Stimulated activated CD8-positive, alpha-beta memory T cell treated with anti-CD3 and anti-CD28 coated beads, Interleukin-4, amount 100 ng/mL, for 48 hours (primary cell): ENCODE results near the gene CFDP1.

Experiments used
- DNase-seq: peaks from one replicate; pipeline ENCODE4 v3.0.0-alpha.2; 2020

Gene CFDP1

GRCh38 chr16:75248536-75249380, 184.5 kb downstream of the CFDP1 start:
- no peak for DNase-seq

GRCh38 chr16:75248142-75248535, 185.2 kb downstream of the CFDP1 start:
- no peak for DNase-seq

- no peak for DNase-seq
Measured at GRCh38 chr16:75247249-75247648, 186.1 kb downstream of the CFDP1 start.

DNA sequence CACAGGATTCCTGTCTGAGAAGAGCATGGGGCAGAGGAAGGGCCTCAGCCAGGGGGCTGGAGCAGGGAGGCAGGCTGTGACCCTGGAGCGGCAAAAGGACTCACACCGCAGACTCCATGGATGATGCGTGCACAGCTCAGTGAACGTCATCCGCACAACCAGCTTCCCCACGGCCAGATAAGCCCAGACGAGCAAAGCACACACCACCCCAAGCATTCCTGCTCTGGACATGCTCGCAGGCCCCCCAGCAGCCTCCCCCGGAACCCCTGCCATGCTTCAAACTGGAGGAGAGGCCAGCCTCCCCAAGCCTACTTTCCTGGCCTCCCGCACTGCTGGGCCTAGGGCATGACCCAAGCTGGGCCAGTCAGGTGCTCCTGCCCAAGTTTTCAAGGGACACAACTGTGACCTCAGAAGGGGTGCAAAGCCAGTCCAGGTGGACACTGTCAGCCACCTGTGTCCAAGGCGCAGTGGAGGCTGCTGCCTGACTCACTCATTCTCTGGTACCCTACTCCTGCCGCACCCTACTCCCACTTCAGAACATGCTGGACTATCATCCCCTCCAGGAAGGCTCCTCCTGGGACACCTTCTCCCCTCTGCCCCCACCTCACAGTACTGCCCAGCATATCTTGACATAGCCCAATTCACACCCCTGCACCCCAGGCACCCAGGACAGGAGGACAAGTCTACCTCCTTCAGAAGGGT, 186.6 kb downstream of the CFDP1 start:
- no peak for DNase-seq

DNA sequence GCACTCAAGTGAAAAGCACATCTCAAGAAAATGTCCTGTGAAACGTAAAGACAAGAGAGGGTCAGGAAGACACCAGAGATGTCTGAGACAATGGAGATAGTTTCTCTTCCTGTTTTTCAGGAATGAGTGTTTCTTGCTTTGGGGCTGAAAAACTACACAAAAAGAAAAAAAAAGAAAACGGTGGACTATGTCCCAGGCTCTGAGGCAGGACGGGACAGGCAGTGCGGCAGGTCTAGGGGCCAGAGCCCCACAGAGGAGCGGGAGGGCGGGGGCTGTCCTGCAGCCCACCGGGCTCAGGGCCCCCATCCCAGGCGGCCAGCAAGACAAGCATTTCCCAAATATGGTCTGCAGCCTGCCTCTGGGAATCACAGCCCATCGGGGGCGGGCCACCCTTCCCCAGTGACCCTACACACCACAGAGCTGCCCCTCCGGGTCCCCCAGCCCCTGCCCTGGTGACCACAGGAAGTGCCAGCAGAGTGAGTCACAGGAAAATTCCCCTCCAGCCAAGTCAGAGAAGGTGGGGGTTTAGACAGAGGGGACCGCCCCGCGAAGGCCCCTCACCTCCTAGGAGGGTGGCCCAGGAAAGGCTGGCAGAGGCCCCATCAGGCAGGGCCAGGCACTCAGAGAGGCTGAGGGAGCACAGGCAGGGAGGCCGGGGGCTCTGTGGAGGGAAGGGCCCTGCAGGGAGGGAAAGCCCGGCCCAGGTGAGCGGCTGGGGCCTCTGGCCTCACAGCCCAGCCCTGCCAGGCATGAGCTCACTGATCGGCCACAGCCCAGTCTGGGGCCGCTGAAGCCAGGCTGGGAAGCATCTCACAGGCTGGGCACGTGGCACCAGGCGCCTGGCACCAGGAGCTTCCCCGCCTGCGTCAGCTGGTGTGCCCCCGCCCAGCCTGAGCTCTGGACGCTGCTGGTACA, 188.2 kb downstream of the CFDP1 start:
- DNase-seq = no peak

- DNase-seq = no peak
Measured at GRCh38 chr16:75244225-75244809, 189.0 kb downstream of the CFDP1 start.
